Coronary artery (tissue), 2 donors: ENCODE data around the gene FPR3.

Experiments used
- DNase-seq: peaks from one replicate; pipeline ENCODE4 v3.0.0-alpha.2; 2017; ENCODE audit warnings: low spot score
- H3K27ac ChIP-seq, 2 donors: fragments of 200-600 bp; sonication (generic); one replicate each; pipeline ENCODE4 v1.5.1; 2016 to 2019
- H3K4me3 ChIP-seq: fragments of 200-600 bp; sonication (generic); 2 replicates; pipeline ENCODE4 v1.5.1; 2016; ENCODE audit warnings: mild to moderate bottlenecking, moderate library complexity
- CTCF ChIP-seq: fragments of 200-600 bp; sonication (generic); IDR thresholded peaks from one replicate; pipeline ENCODE4 v1.5.1; 2019; ENCODE audit warnings: antibody characterized with exemption

The FPR3 gene

GRCh38 chr19:51807111-51807701, 12.2 kb downstream of the FPR3 start:
- TF ChIP-seq CTCF: no peak
- no peak for DNase-seq
- Histone ChIP-seq H3K4me3 (no peak overlapping the region), H3K27ac (peak overlapping the region in 1 of 2 donors; percentile 10)

DNA sequence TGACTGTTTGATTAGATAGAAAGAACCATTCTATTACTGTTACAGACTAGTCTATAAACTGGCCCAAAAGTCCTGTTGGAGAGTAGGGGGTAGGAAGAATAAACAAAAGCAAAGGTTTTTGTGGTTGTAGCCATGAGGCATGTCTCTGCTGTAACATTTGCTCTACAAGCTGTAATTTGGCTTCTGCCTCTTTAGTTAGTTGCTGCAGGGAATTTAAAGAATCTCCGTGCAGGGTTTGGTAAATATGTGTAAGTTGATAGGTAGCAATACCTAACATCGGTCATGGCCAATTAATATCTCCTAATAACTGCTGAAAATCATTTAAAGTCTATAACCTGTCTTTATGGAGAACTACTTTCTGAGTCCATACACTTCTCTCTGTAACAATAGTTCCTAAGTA, 13.0 kb downstream of the FPR3 start:
- TF ChIP-seq CTCF: no peak
- Histone ChIP-seq H3K4me3 (no peak overlapping the region), H3K27ac (no peak overlapping the region)
- no peak for DNase-seq

DNA sequence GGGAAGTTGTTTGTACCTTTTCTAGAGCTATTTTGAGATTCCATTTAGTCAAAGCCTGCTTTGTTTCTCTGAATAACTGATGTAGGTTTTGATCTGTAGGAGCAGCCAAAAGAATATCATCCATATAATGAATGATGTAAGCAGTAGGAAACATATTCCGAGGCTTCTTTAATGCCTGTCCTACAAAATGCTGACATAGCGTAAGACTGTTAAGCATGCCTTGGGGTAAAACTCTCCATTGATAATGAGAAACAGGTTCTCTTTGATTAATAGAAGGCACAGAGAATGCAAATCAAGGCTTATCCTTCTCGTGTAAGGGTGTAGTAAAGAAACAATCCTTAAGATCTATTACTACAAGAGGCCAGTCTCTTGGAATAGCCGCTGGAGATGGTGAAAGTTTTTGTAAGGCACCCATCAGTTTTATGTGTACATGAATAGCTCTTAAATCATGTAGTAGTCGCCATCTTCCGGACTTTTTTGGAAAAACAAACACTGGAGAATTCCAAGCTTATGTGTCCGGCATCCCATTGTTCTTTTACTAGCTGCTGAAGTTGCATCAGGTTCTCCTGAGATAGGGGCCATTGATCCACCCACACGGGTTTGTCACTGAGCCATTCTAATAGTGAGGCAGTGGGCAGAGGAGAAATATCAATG, 13.5 kb downstream of the FPR3 start:
- H3K4me3 ChIP-seq: no peak overlapping the region
- DNase-seq: no peak
- TF ChIP-seq CTCF: no peak
- no peak overlapping the region for H3K27ac ChIP-seq

- Histone ChIP-seq H3K4me3 (no peak overlapping the region), H3K27ac (peak overlapping the region in 1 of 2 donors; percentile 70)
- DNase-seq: no peak
- TF ChIP-seq CTCF: no peak
Observed at GRCh38 chr19:51809787-51810186, 14.8 kb downstream of the FPR3 start.

DNA sequence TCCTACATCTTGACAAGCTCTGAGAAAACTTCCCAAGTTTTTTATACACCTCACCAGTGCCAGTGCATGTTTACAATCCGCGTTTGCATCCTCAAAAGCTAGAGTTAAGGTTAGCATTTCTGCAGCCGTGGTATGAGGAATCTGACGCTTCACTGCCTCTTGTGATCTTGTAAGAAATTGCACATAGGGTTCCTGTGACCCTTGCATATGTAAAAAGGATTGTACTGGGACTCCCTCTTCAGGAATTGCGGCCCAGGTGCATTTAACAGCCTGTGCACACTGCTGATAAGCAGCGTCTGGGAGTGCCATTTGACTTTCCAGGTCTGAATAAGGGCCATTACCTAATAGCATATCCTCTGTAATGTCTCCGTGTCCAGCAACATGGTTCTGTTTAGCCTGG, 15.3 kb downstream of the FPR3 start:
- peak overlapping the region in 1 of 2 donors; percentile 54 for H3K27ac ChIP-seq
- DNase-seq: no peak
- TF ChIP-seq CTCF: no peak
- no peak overlapping the region for H3K4me3 ChIP-seq

- TF ChIP-seq CTCF: no peak
- DNase-seq: no peak
- H3K4me3 ChIP-seq: no peak overlapping the region
- peak overlapping the region in 1 of 2 donors; percentile 56 for H3K27ac ChIP-seq
Observed at GRCh38 chr19:51811344-51811743, 16.4 kb downstream of the FPR3 start.

DNA sequence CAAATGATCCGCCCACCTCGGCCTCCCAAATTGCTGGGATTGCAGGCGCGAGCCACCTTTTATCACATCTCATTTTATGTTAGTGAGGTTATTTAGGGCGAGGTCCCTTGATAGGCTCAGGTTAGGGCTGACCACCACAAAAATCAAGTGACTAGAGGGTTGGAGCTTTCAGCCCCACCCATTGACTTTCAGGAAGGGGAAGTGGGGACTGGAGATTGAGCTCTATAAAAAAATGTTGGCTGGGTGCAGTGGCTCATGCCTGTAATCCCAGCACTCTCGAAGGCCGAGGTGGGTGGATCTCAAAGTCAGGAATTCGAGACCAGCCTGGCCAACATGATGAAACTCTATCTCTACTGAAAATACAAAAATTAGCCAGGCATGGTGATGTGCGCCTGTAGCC, 20.1 kb downstream of the FPR3 start:
- H3K27ac ChIP-seq: peak overlapping the region in 1 of 2 donors; percentile 43
- no peak for TF ChIP-seq CTCF
- DNase-seq: no peak
- no peak overlapping the region for H3K4me3 ChIP-seq
